K562 (cell line): ENCODE measurements around the gene IQCN. TPM values are rescaled to one million over a fixed set of nuclear protein-coding genes. Genes with fewer than 3 reads are reported as not detected.

Source experiments
- ATAC-seq: fragments of 200-7000 bp; cut with Tn5 transposase; 3 replicates; pipeline ENCODE4 v1.9.1; 2020; ENCODE audit warnings: moderate library complexity
- BruUV-seq: library from RNA; stranded (reverse); fragments of 400-500 nt; replicated peaks from 2 replicates; lab custom pipeline; 2021; lab: Mats Ljungman, UMichigan
- CTCF ChIA-PET: fragments of 300-600 bp; formaldehyde crosslinking; extraction: SDS; loops from one replicate; lab custom pipeline; 2021; ENCODE audit warnings: low intra/inter-chr PET ratio; lab: Yijun Ruan, JAX
- POLR2A ChIA-PET: fragments of 300-600, 350-650 bp; sonication (Branson Sonifier 250); formaldehyde crosslinking; extraction: SDS; loops from one replicate; lab custom pipeline; 2021; ENCODE audit warnings: antibody characterized with exemption, inconsistent platforms; lab: Yijun Ruan, JAX
- DNase-seq, 4 experiments: peaks; one replicate each; pipeline versions ENCODE4 v3.0.0 to v3.0.0-alpha.2; 2011 to 2018; ENCODE audit warnings: low spot score in 3 of 4, mixed read lengths in 3 of 4; ENCODE audit errors: extremely low read depth in 1 of 4
- FAIRE-seq: peaks from 2 replicates; lab custom pipeline; 2011; peaks lifted over from hg19 to GRCh38; lab: Jason Lieb, UNC
- H2AFZ ChIP-seq: 2 replicates; pipeline ENCODE4 v1.6.0; 2011; ENCODE audit warnings: low read depth, low read length, control low read depth, inconsistent platforms
- H3K27ac ChIP-seq: fragments of 200-600 bp; 3 replicates; pipeline ENCODE4 v1.8.0; 2011; ENCODE audit warnings: low read depth, mild to moderate bottlenecking, control low read depth, inconsistent platforms, low read length, moderate library complexity, mixed read lengths; ENCODE audit errors: extremely low read depth
- H3K27me3 ChIP-seq, 2 experiments: fragments of 300-600 bp in 1 of 2; 2 replicates in 1 of 2; 3 replicates in 1 of 2; pipeline versions ENCODE4 v1.6.0 to v1.8.0; 2011; ENCODE audit warnings: inconsistent platforms in 2 of 2, low read length in 2 of 2, mild to moderate bottlenecking in 1 of 2, mixed read lengths in 1 of 2, moderate library complexity in 1 of 2; ENCODE audit not compliant: control insufficient read depth in 2 of 2, insufficient read depth in 2 of 2
- H3K36me3 ChIP-seq: fragments of 300-600 bp; 3 replicates; pipeline ENCODE4 v1.8.0; 2011; ENCODE audit warnings: mild to moderate bottlenecking, low read length, inconsistent platforms; ENCODE audit not compliant: control insufficient read depth, insufficient read depth
- H3K4me1 ChIP-seq, 2 experiments: fragments of 200-600 bp in 1 of 2; replicated peaks in 1 of 2; 2 replicates in 1 of 2; 3 replicates in 1 of 2; pipeline versions ENCODE4 v1.5.1 to v1.8.0; 2011; ENCODE audit warnings: inconsistent platforms in 2 of 2, low read length in 2 of 2, mild to moderate bottlenecking in 1 of 2, mixed read lengths in 1 of 2, moderate library complexity in 1 of 2; ENCODE audit not compliant: control insufficient read depth in 2 of 2, insufficient read depth in 2 of 2
- H3K4me2 ChIP-seq: 2 replicates; pipeline ENCODE4 v1.6.1; 2011; ENCODE audit warnings: low read length, control low read depth, inconsistent platforms, mixed read lengths; ENCODE audit not compliant: insufficient read depth
- H3K4me3 ChIP-seq: fragments of 200-600 bp; sonication (generic), shearing (Covaris generic); 2 replicates; pipeline ENCODE4 v1.5.1; 2016; ENCODE audit warnings: control low read depth, inconsistent platforms
- H3K79me2 ChIP-seq: fragments of 200-600 bp; 3 replicates; pipeline ENCODE4 v1.8.0; 2011; ENCODE audit warnings: low read length, inconsistent platforms; ENCODE audit not compliant: control insufficient read depth, insufficient read depth
- H3K9ac ChIP-seq, 2 experiments: 2 replicates each; pipeline versions ENCODE4 v1.6.0 to v1.6.1; 2011; ENCODE audit warnings: low read depth in 2 of 2, low read length in 2 of 2, control low read depth in 1 of 2, inconsistent platforms in 1 of 2, mild to moderate bottlenecking in 1 of 2, mixed read lengths in 1 of 2; ENCODE audit not compliant: insufficient read depth in 1 of 2
- H3K9me1 ChIP-seq: one replicate; pipeline ENCODE4 v1.6.0; 2011; ENCODE audit warnings: inconsistent platforms, mild to moderate bottlenecking, low read length, moderate library complexity; ENCODE audit not compliant: control insufficient read depth, insufficient read depth
- H3K9me3 ChIP-seq: replicated peaks from 2 replicates; pipeline ENCODE4 v1.5.1; 2011; ENCODE audit warnings: low read depth, low read length, inconsistent platforms; ENCODE audit not compliant: control insufficient read depth, insufficient read depth
- H4K20me1 ChIP-seq: replicated peaks from 2 replicates; pipeline ENCODE4 v1.6.1; 2011; ENCODE audit warnings: low read length, inconsistent platforms, mixed read lengths; ENCODE audit not compliant: control insufficient read depth, insufficient read depth
- E2F4 ChIP-seq: sonication (generic); formaldehyde crosslinking; IDR thresholded peaks from 2 replicates; pipeline ENCODE4 v1.8.0; 2022; ENCODE audit warnings: mild to moderate bottlenecking, low read depth, missing genetic modification reagents
- ILK ChIP-seq: fragments of 450-650 bp; IDR thresholded peaks from 2 replicates; pipeline ENCODE4 v1.6.1; 2016; ENCODE audit warnings: missing genetic modification characterization, low read depth, mild to moderate bottlenecking, missing compliant biosample characterization, moderate library complexity, borderline replicate concordance
- MYNN ChIP-seq, 2 experiments: sonication (generic); formaldehyde crosslinking in 1 of 2; IDR thresholded peaks; 2 replicates each; pipeline versions ENCODE4 v1.5.0 to v1.6.1; 2016 to 2020; ENCODE audit warnings: antibody characterized with exemption in 1 of 2, missing genetic modification reagents in 1 of 2
- NFATC3 ChIP-seq: fragments of 450-650 bp; IDR thresholded peaks from 2 replicates; pipeline ENCODE4 v1.6.1; 2017; ENCODE audit warnings: mild to moderate bottlenecking
- RBM25 ChIP-seq: fragments of 200-400 bp; formaldehyde crosslinking; IDR thresholded peaks from 2 replicates; pipeline ENCODE4 v1.6.1; 2018; ENCODE audit warnings: low read length, low read depth, moderate library complexity; ENCODE audit not compliant: severe bottlenecking
- USF1 ChIP-seq: sonication (generic); formaldehyde crosslinking; IDR thresholded peaks from 2 replicates; pipeline ENCODE4 v1.9.0; 2022; ENCODE audit warnings: mild to moderate bottlenecking, missing genetic modification reagents
- ZBTB40 ChIP-seq, 2 experiments: fragments of 450-650 bp in 1 of 2; sonication (generic) in 1 of 2; formaldehyde crosslinking in 1 of 2; IDR thresholded peaks; 2 replicates each; pipeline versions ENCODE4 v1.7.1 to v1.9.0; 2016 to 2022; ENCODE audit warnings: inconsistent platforms in 1 of 2, mild to moderate bottlenecking in 1 of 2, missing genetic modification reagents in 1 of 2
- WGBS: fragments of 100-300 bp; shearing (Covaris generic); methylation state at CpG from one replicate; pipeline ENCODE4 v1.1.6; 2016; ENCODE audit warnings: low coverage, mixed read lengths; ENCODE audit not compliant: insufficient coverage; ENCODE audit errors: missing lambda C conversion rate; 5-methylcytosine and 5-hydroxymethylcytosine counted together
- in situ Hi-C: fragments of 300-500 bp; cut with MboI; formaldehyde crosslinking; loops from 4 replicates; pipeline ENCODE4 v1.15.0; 2018; ENCODE audit warnings: inconsistent platforms, mixed read lengths
- intact Hi-C: fragments of 100-400 bp; cut with micrococcal nuclease; formaldehyde crosslinking; loops from 2 replicates; pipeline ENCODE4 v1.14.2; 2022
- polyA plus RNA-seq, 8 experiments: library from polyadenylated mRNA; depleted of rRNA in 4 of 8; stranded (reverse) in 5 of 8; unstranded in 3 of 8; fragments of >200 nt; fragmentation: Nextera tagmentation in 2 of 8; fragmentation: Illumina TruSeq in 1 of 8; extraction: Ambion mirVana in 2 of 8; extraction: Trizol in 1 of 8; gene quantifications; 2 replicates each; pipeline versions ENCODE4 v1.2.1 to v1.2.3, GENCODE V29; 2011 to 2014; ENCODE audit warnings: inconsistent platforms in 1 of 8, missing spikeins in 1 of 8
- total RNA-seq, 7 experiments: library from RNA; depleted of rRNA in 6 of 7; stranded (reverse); fragments of >200 nt in 6 of 7; fragmentation: Illumina TruSeq in 2 of 7; extraction: Trizol in 2 of 7; gene quantifications; 2 replicates each; pipeline versions ENCODE4 v1.2.1 to v1.2.3, GENCODE V29; 2011 to 2021; ENCODE audit warnings: low replicate concordance in 1 of 7

IQCN gene
- total and polyA plus RNA-seq, 9 of the 15 experiments (the other 6 are each of a cell fraction or from before 2014, with no cell fraction given), result 0.01 to 0.07 (median 0.04) TPM; not detected in 3

GRCh38 chr19:18279516-18280246, 5.4 kb upstream of the IQCN start:
- peak; percentile 73 for ATAC-seq
- under 1% methylated on average over 40 of the region's 55 CpGs for WGBS
- BruUV-seq, result TSS peak; percentile 62
- Histone ChIP-seq H3K27me3 (no peaks in the 10 kb centered on the region), H3K36me3 (peaks cover 21% of the 10 kb centered on the region), H4K20me1 (peaks cover 26% of the 10 kb centered on the region), H3K9me3 (no peaks in the 10 kb centered on the region), H3K9ac (peak overlapping the region; percentile 99 to 100), H3K4me2 (peak overlapping the region; percentile 99), H2AFZ (no peak overlapping the region), H3K27ac (peak overlapping the region; percentile 99), H3K4me1 (peaks cover 26 to 64% of the 10 kb centered on the region in 2 experiments), H3K79me2 (peaks cover 47% of the 10 kb centered on the region), H3K4me3 (peak overlapping the region; percentile 100), H3K9me1 (peaks cover 15% of the 10 kb centered on the region)
- intact Hi-C loops, result loop anchor here (1.0 to 2.0 kb wide), 3 partner anchors 25 to 135 kb away; partner anchors contain the start of gene LSM4
- ChIA-PET POLR2A (interaction anchor here (0.5 to 8.5 kb wide), 45 partner anchors 11 to 530 kb away, joined by 3 to 122 read pairs (median 7); partner anchors contain the start of genes GDF15, LSM4, MPV17L2 and PGPEP1), CTCF (interaction anchor here (0.6 to 2.2 kb wide), 4 partner anchors 44 to 80 kb away, joined by 3 to 11 read pairs (median 5); no protein-coding TSS in a partner anchor)
- DNase-seq, result peak; percentile 85 to 97 (median 90)
- peak; percentile 86 for FAIRE-seq
- in situ Hi-C loops, result loop anchor here (5.0 kb wide), 1 partner anchor 43 kb away; the partner anchor contains the start of gene LSM4
- TF ChIP-seq MYNN (IDR thresholded peaks at IDR 0.05) (peak; percentile 24; the same call in 1 of the 2 replicates), MYNN (CRISPR knock-in tag; IDR thresholded peaks at IDR 0.05) (no peak), NFATC3 (peak; percentile 86), ZBTB40 (IDR thresholded peaks at IDR 0.05) (peak; percentile 49; the same call in 1 of the 2 replicates), ZBTB40 (CRISPR knock-in tag; IDR thresholded peaks at IDR 0.05) (0 out of 2 replicates have a peak, but pooled peaks have one; percentile 6), ILK (tag) (no peak), E2F4 (CRISPR knock-in tag) (no peak), USF1 (CRISPR knock-in tag) (no peak), RBM25 (no peak)
